Measurements from ENCODE around the gene DHRS11. TPM values are rescaled to one million over a fixed set of nuclear protein-coding genes. Genes with fewer than 3 reads are reported as not detected.

DHRS11 gene
- total and polyA plus RNA-seq, 2 of the 8 experiments (the other 6 are each of a cell fraction or from before 2014, with no cell fraction given), result 29.5 to 63.3 TPM

DNA sequence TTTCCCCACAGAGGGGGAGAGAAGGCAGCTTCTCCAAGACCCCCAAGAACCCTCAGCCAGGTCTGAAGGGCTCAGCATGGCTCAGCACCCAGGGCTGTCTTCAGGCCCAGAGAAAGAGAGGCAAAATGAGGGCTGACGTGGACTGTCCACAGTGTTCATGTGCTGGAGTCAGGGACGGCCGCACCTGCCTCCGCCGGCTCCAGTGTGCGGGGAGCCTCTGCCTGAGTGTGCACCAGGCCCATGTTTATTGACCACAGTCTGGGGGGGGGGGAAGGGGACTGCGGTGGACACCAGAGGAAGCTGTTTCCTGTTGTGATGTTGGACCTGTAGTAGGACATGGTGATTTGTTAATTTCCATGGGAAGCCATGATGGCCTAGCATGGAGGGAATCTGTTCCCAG lies 16.6 kb downstream of the DHRS11 start (continued):
- no peak for TF ChIP-seq RAD21 (IDR thresholded peaks at IDR 0.05 in 1 of 2, conservative IDR thresholded peaks at IDR 0.05 in 1 of 2; ENCODE audit: low read depth in 2 of 2, low read length in 2 of 2)
